Measurements from ENCODE around the gene HS3ST3B1.

HS3ST3B1 gene

DNA sequence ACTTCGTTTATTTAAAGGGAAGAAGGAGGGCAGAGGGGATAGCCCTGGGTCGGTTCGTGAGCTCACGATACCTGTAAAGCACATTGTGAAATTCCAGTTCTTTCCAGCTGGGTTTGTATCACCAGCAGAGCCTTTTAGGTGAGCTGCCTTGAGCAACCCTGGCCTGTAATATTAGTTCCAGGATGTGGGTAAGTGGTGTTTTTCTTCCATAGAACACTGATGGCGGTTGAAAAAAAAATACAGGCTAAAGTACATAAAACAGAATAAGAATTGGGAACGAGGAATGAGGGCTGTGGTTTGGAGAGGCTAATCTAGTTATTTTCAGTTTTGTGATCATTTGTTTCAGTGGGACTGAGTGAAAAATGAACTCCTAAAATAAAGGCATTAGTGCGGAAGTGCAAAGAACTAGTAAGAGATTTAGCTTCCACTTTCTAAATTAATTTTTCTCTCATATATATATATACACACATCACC lies 20.6 kb downstream of the HS3ST3B1 start:
- Histone ChIP-seq H3K36me3 (ENCODE audit: insufficient read depth, low read length) (0 out of 2 replicates have a peak, but pooled peaks cover 3% of the 10 kb centered on the region), H3K27ac (ENCODE audit: low read depth, low read length) (no peak overlapping the region), H3K4me1 (ENCODE audit: control insufficient read depth, insufficient read depth, low read length, unreplicated experiment) (peaks cover 9% of the 10 kb centered on the region), H3K4me3 (ENCODE audit: low read depth, low read length) (no peak overlapping the region), H3K27me3 (ENCODE audit: insufficient read depth, low read length) (no peaks in the 10 kb centered on the region), H2AFZ (ENCODE audit: low read length, unreplicated experiment) (no peak overlapping the region), H3K79me2 (ENCODE audit: control insufficient read depth, insufficient read depth, low read length, unreplicated experiment) (peaks cover 48% of the 10 kb centered on the region)

DNA sequence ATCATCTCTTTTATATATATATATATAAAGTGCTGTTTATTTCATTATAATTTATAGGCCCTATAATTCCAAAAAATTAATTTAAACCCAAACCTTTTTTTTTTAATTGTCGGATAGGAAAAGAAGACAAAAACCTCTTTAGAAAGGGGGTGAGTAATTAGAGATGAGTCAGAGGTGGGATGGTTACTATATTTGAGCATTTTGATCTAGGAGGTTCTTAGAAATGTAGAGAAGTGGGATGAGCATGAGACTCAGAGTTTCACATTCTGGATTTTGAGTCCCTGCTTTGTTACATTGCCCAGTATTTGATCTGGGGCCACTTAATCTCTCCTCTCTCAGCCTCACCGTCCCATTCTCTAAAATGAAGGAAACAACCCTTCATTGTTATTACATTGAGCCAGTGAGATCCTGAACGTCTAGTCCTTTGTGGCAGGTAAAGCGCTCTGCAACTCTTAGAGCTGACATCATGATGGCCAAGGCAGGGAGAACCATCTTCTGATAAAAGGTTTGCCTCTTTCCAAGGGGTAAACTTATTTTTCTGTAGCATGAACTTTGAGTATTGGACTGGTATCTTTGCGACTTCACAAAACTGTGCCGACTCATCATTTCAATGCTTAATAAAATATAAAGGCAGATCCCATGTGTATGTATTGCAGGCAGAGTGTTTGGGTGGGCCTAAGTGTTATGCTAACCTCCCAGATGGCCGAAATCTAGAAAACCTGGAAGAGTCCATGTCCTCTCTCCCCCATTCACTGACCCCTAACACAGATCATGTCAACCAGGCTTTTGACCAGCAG lies 21.3 kb downstream of the HS3ST3B1 start:
- Histone ChIP-seq H2AFZ (ENCODE audit: low read length, unreplicated experiment) (no peak overlapping the region), H3K36me3 (ENCODE audit: insufficient read depth, low read length) (0 out of 2 replicates have a peak, but pooled peaks cover 3% of the 10 kb centered on the region), H3K27me3 (ENCODE audit: insufficient read depth, low read length) (no peaks in the 10 kb centered on the region), H3K4me1 (ENCODE audit: control insufficient read depth, insufficient read depth, low read length, unreplicated experiment) (peaks cover 9% of the 10 kb centered on the region), H3K4me3 (ENCODE audit: low read depth, low read length) (no peak overlapping the region), H3K79me2 (ENCODE audit: control insufficient read depth, insufficient read depth, low read length, unreplicated experiment) (peaks cover 48% of the 10 kb centered on the region), H3K27ac (ENCODE audit: low read depth, low read length) (no peak overlapping the region)

DNA sequence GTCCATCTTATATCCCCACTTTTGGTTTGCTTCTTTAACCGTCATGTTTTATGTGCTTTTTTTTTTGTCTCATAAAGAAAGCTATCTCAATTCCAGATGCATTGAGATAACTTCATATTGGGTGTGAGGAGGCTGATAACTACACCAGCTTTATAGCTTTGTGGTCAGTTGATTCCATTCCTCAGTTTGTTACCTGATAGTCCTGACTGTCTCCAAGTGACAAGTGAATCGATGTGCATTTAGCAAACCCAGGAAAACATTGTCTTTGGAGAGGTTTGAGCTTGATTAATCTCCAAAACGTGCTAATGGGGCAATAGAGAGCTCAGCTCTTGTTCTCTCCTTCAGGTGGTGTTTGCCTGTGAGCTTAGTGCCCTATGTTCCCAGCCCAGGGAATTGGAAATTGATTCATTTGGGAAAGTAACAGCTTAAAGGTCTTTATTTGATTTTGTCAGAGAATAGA lies 22.7 kb downstream of the HS3ST3B1 start:
- Histone ChIP-seq H3K27me3 (ENCODE audit: insufficient read depth, low read length) (no peaks in the 10 kb centered on the region), H3K4me3 (ENCODE audit: low read depth, low read length) (no peak overlapping the region), H3K79me2 (ENCODE audit: control insufficient read depth, insufficient read depth, low read length, unreplicated experiment) (peaks cover 40% of the 10 kb centered on the region), H3K4me1 (ENCODE audit: control insufficient read depth, insufficient read depth, low read length, unreplicated experiment) (peaks cover 9% of the 10 kb centered on the region), H2AFZ (ENCODE audit: low read length, unreplicated experiment) (no peak overlapping the region), H3K36me3 (ENCODE audit: insufficient read depth, low read length) (0 out of 2 replicates have a peak, but pooled peaks cover 3% of the 10 kb centered on the region), H3K27ac (ENCODE audit: low read depth, low read length) (no peak overlapping the region)

DNA sequence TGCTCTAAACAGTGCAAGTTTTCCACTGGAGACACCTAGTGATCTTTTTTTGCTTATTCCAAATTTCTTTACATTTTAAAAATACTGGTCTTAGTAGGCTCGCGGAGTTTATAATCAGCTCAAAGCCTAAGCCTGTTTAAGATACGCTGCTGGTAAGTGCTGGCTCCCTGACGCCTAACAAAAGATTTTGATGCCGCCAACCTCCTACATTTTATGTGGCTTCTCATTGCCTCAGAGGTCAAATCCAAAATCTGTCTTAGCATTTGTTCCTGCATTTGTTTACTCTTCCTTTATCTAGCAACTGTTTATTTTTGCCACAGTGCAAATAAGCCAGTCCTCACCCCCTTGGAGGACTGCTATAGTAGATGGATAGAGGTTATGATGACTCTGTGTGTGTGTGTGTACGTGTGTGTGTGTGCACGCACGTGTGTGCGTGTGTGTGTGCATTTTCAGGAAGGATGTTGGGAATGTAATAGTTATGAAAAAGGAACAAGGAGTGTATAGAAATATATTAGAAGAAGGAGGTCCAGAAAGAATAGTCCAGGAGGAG lies 24.8 kb downstream of the HS3ST3B1 start:
- Histone ChIP-seq H3K27ac (ENCODE audit: low read depth, low read length) (no peak overlapping the region), H3K36me3 (ENCODE audit: insufficient read depth, low read length) (no peaks in the 10 kb centered on the region), H3K4me3 (ENCODE audit: low read depth, low read length) (no peak overlapping the region), H3K4me1 (ENCODE audit: control insufficient read depth, insufficient read depth, low read length, unreplicated experiment) (peaks cover 9% of the 10 kb centered on the region), H3K27me3 (ENCODE audit: insufficient read depth, low read length) (no peaks in the 10 kb centered on the region), H3K79me2 (ENCODE audit: control insufficient read depth, insufficient read depth, low read length, unreplicated experiment) (peaks cover 22% of the 10 kb centered on the region), H2AFZ (ENCODE audit: low read length, unreplicated experiment) (no peak overlapping the region)

DNA sequence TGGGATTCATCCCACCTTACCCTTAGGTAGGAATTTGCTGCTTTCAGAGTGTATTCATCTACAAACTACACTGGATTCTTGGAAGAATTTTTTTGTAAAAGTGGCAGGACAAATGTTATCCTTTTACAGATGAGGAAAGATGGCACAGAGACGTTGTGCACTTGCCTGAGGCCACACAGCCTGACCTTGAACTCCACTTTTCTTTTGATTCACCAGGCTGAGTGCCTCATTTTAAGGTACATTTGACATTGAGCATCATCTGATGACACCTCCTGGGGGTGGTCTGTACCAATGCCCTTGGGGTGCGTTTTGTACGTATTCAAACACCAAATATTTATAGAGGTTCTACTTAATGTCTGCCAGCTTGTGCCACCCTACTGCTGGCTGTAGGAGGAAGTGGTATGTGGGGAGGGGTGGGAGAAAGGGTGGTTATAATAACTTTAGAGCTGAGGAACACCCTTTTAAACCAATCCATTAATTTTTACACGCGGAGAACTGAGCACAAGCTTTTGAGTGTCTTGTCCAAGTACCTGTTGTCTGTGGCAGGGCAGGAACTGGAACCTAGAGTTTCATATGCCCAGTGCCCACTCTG lies 29.1 kb downstream of the HS3ST3B1 start:
- H2AFZ ChIP-seq (ENCODE audit: low read length, unreplicated experiment) = no peak overlapping the region
- H3K27ac ChIP-seq (ENCODE audit: low read depth, low read length) = no peak overlapping the region
- no peak overlapping the region for H3K4me3 ChIP-seq (ENCODE audit: low read depth, low read length)
- no peaks in the 10 kb centered on the region for H3K36me3 ChIP-seq (ENCODE audit: insufficient read depth, low read length)
- peaks cover 7% of the 10 kb centered on the region for H3K4me1 ChIP-seq (ENCODE audit: control insufficient read depth, insufficient read depth, low read length, unreplicated experiment)
- no peaks in the 10 kb centered on the region for H3K27me3 ChIP-seq (ENCODE audit: insufficient read depth, low read length)
- H3K79me2 ChIP-seq (ENCODE audit: control insufficient read depth, insufficient read depth, low read length, unreplicated experiment) = peaks cover 10% of the 10 kb centered on the region

DNA sequence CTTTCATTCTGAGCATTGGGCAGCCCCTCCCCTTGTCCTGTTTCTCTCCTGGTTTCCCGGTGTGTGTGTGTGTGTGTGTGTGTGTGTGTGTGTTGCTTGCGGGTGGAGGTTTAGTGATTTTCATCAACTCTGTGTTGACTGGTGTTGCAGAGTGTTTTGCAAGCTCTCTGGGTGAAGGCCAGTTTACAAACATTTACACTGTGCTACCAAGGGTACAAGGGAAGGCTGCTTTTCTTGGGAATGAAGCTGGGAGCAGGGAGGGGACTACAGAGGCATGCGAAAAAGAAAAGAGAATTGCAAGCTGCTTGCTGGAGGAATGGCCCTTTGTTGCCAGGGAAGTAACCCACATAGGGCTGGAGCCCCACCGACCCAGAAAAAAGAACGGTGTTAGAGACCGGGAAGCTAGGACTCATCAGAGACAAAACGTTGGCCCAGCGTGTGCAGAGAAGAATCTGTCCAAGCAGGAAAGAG lies 29.6 kb downstream of the HS3ST3B1 start:
- H3K27me3 ChIP-seq (ENCODE audit: insufficient read depth, low read length) = no peaks in the 10 kb centered on the region
- no peak overlapping the region for H3K4me3 ChIP-seq (ENCODE audit: low read depth, low read length)
- no peak overlapping the region for H2AFZ ChIP-seq (ENCODE audit: low read length, unreplicated experiment)
- H3K4me1 ChIP-seq (ENCODE audit: control insufficient read depth, insufficient read depth, low read length, unreplicated experiment) = peaks cover 8% of the 10 kb centered on the region
- peaks cover 10% of the 10 kb centered on the region for H3K79me2 ChIP-seq (ENCODE audit: control insufficient read depth, insufficient read depth, low read length, unreplicated experiment)
- H3K27ac ChIP-seq (ENCODE audit: low read depth, low read length) = no peak overlapping the region
- no peaks in the 10 kb centered on the region for H3K36me3 ChIP-seq (ENCODE audit: insufficient read depth, low read length)

DNA sequence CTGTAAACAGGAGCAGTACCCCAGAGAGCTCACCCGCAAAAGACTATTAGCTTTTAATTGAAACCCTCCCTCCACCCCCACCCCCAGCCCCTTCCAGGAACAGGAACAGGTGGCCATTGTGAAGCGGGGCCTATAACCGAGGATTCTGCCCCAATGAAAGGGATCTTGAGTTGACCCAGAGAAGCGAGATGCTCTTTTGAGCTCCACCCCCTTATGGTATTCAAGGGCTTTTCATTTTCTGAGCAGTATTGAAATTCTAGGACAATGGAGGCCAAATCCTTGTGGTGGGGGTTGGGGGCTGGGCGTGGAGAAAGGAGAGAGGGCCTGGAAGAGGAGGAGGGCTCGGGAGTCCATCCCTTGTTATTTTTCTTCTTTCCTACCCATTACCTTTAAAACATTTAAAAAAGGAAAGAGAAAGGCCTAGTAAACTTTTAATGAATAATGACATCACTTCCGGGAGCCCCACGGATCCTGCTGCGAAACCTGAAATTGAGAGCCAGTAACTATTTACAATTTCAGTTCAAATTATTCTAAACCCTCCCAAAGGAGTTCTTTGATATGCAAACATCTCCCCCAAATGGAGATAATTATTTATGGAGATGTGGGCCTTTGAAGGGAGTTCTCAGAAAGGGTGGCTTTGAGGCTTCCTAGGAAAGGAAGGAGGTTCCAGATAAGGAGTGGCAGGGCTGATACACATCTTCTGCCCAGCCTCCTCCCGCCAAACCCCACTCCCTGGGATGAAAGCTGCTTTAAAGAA lies 30.5 kb downstream of the HS3ST3B1 start:
- H3K36me3 ChIP-seq (ENCODE audit: insufficient read depth, low read length) = no peaks in the 10 kb centered on the region
- H3K27me3 ChIP-seq (ENCODE audit: insufficient read depth, low read length) = no peaks in the 10 kb centered on the region
- H3K4me1 ChIP-seq (ENCODE audit: control insufficient read depth, insufficient read depth, low read length, unreplicated experiment) = peaks cover 8% of the 10 kb centered on the region
- no peak overlapping the region for H3K27ac ChIP-seq (ENCODE audit: low read depth, low read length)
- H3K4me3 ChIP-seq (ENCODE audit: low read depth, low read length) = no peak overlapping the region
- H3K79me2 ChIP-seq (ENCODE audit: control insufficient read depth, insufficient read depth, low read length, unreplicated experiment) = peaks cover 13% of the 10 kb centered on the region
- H2AFZ ChIP-seq (ENCODE audit: low read length, unreplicated experiment) = no peak overlapping the region

DNA sequence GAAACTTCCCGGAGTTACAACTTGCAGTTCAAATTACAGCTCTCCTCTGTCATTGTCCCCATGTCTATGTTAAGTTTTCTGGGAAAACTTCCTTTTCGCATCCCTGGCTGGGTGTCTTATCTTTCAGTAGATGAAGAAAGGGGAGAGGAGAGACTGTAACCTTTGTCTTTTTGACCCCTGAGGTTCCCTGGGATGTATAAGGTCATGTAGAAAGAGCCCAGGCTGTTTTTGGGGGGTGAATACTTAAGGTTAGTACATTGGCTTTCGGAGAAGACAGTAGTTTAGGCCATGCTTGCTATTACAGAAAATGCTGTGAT lies 31.1 kb downstream of the HS3ST3B1 start:
- no peaks in the 10 kb centered on the region for H3K27me3 ChIP-seq (ENCODE audit: insufficient read depth, low read length)
- H2AFZ ChIP-seq (ENCODE audit: low read length, unreplicated experiment) = no peak overlapping the region
- no peak overlapping the region for H3K4me3 ChIP-seq (ENCODE audit: low read depth, low read length)
- H3K36me3 ChIP-seq (ENCODE audit: insufficient read depth, low read length) = no peaks in the 10 kb centered on the region
- no peak overlapping the region for H3K27ac ChIP-seq (ENCODE audit: low read depth, low read length)
- H3K79me2 ChIP-seq (ENCODE audit: control insufficient read depth, insufficient read depth, low read length, unreplicated experiment) = peaks cover 13% of the 10 kb centered on the region
- peaks cover 8% of the 10 kb centered on the region for H3K4me1 ChIP-seq (ENCODE audit: control insufficient read depth, insufficient read depth, low read length, unreplicated experiment)

DNA sequence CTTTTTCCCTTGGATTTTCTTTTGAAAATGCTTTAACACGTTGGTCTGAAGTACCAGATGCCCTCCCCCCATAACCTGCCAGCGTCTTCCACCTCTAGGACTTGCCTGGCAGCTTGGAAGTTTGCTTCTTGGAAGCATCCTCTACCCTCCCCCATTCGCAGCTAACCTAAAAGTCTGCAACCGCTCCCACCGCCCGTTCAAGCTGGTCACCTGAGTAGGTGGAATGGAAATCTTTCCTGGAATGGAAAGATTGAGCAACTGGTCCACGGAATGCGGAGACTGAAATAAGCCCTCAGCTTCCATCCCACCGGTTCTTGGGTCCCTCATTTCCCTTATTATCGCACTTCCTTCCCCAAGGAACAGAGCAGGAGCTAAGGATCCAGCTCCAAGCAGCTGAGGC lies 31.4 kb downstream of the HS3ST3B1 start:
- H3K27ac ChIP-seq (ENCODE audit: low read depth, low read length) = no peak overlapping the region
- peaks cover 13% of the 10 kb centered on the region for H3K79me2 ChIP-seq (ENCODE audit: control insufficient read depth, insufficient read depth, low read length, unreplicated experiment)

DNA sequence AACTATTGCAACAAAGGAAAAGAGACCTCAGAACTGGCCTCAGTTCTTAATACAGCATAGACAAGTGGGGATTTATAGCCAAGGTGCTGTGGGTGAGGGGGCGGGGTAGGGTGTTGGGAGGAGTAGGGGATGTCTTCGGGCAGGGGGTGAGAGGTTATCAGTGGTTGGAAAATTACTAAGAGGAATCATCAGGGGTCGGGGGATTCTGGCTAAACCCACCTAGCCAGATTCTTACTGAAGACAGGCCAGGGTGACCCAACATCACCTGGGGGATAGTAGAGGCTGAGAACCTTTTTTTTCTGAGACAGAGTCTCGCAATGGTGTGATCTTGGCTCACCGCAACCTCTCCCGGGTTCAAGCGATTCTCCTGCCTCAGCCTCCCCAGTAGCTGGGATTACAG lies 32.6 kb downstream of the HS3ST3B1 start:
- no peaks in the 10 kb centered on the region for H3K27me3 ChIP-seq (ENCODE audit: insufficient read depth, low read length)
- H3K4me1 ChIP-seq (ENCODE audit: control insufficient read depth, insufficient read depth, low read length, unreplicated experiment) = peaks cover 8% of the 10 kb centered on the region
- no peak overlapping the region for H3K4me3 ChIP-seq (ENCODE audit: low read depth, low read length)
- no peak overlapping the region for H3K27ac ChIP-seq (ENCODE audit: low read depth, low read length)
- no peak overlapping the region for H2AFZ ChIP-seq (ENCODE audit: low read length, unreplicated experiment)
- H3K36me3 ChIP-seq (ENCODE audit: insufficient read depth, low read length) = no peaks in the 10 kb centered on the region
- peaks cover 13% of the 10 kb centered on the region for H3K79me2 ChIP-seq (ENCODE audit: control insufficient read depth, insufficient read depth, low read length, unreplicated experiment)

More for the DNA sequence above, 31.4 kb downstream of the HS3ST3B1 start:
- Histone ChIP-seq H3K36me3 (ENCODE audit: insufficient read depth, low read length) (no peaks in the 10 kb centered on the region), H3K27me3 (ENCODE audit: insufficient read depth, low read length) (no peaks in the 10 kb centered on the region), H3K4me3 (ENCODE audit: low read depth, low read length) (no peak overlapping the region), H3K4me1 (ENCODE audit: control insufficient read depth, insufficient read depth, low read length, unreplicated experiment) (peaks cover 8% of the 10 kb centered on the region), H2AFZ (ENCODE audit: low read length, unreplicated experiment) (no peak overlapping the region)

Data from ACC112 (cell line).